HG02938 (cell line): Measurements from ENCODE around the gene TFCP2L1.
"Not testable (repeated sequence)": the region's sequence is repeated elsewhere in the genome, so short reads cannot be mapped to it uniquely, and the experiment has no call there.

Experiments used
- ATAC-seq: cut with Tn5 transposase; IDR thresholded peaks from one replicate; pipeline ENCODE4 v1.9.1; 2021; ENCODE audit warnings: mild to moderate bottlenecking, moderate library complexity; ENCODE audit not compliant: unreplicated experiment

The TFCP2L1 gene

GRCh38 chr2:121227381-121228144, 57.4 kb downstream of the TFCP2L1 start:
- ATAC-seq: not testable (repeated sequence)

- not testable (repeated sequence) for ATAC-seq
Measured at GRCh38 chr2:121225681-121226080, 59.3 kb downstream of the TFCP2L1 start.

- ATAC-seq: no peak
Measured at GRCh38 chr2:121220995-121221394, 64.0 kb downstream of the TFCP2L1 start.

DNA sequence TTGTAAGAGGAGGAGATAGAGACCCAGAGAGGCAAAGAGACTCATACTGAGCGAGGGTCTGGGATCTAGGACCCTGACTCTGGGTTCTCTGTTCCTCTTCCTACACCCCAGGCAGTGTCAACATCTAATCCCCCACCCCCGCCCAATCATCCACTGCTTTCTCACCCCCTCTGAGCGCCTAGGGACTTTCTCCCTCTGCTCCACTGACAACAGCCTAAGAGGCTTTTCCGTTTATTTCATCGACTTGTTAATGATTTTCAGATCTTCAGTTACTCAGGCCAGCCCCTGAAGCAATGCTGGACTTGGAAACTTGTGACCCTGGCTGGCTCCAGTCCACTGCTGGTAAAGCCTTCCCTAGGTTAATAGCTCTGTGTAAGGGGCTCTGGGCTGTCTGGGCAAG, 65.1 kb downstream of the TFCP2L1 start:
- no peak for ATAC-seq

DNA sequence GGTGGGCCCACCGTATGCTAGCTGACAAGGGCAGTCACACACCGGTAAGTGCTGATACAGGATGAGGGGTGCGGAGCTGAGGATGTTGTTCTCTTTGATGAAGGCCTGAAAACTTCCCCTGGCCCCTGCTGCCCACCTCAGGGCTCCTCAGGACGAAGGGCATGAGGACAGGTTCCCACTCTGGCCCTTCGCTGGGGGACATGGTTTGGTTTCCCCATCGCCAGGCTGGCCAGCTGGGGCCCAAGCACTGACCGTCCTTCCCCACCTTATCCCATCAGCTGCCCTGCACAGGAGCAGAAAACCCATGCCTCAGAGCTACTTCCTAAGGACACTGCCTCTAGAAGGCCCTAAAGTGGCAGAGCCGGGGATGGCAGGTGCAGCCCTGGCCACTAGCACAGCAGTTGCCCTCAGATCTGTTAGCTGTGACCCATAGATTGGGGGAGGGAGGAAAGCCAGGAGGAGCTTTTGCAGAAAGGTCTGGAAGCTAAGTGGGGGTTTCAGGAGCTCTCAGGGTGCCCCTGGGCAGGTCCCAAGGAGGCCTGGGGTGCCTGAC, 66.5 kb downstream of the TFCP2L1 start:
- no peak for ATAC-seq

DNA sequence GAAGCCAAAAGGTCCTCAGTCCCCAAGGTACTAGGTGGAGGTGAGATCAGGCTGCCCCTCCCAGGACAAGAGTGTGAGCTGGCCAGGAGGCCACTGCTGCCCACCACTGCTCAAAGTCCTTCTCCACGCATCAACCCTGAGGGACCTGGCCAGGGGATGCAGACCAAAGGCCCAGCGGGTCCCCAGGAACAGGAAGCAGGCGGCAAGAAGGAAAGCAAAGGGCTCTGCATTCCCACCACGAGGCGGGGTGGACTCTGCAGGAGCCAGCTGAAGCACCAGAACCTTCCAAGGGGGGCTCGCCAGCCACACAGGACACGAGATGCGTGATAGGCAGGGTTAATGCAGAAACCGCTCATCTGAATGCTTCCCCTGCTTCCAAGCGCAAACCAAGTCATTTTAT, 67.4 kb downstream of the TFCP2L1 start:
- no peak for ATAC-seq

- no peak for ATAC-seq
Measured at GRCh38 chr2:121214296-121214695, 70.7 kb downstream of the TFCP2L1 start.

GRCh38 chr2:121213386-121213785, 71.6 kb downstream of the TFCP2L1 start:
- ATAC-seq: no peak

DNA sequence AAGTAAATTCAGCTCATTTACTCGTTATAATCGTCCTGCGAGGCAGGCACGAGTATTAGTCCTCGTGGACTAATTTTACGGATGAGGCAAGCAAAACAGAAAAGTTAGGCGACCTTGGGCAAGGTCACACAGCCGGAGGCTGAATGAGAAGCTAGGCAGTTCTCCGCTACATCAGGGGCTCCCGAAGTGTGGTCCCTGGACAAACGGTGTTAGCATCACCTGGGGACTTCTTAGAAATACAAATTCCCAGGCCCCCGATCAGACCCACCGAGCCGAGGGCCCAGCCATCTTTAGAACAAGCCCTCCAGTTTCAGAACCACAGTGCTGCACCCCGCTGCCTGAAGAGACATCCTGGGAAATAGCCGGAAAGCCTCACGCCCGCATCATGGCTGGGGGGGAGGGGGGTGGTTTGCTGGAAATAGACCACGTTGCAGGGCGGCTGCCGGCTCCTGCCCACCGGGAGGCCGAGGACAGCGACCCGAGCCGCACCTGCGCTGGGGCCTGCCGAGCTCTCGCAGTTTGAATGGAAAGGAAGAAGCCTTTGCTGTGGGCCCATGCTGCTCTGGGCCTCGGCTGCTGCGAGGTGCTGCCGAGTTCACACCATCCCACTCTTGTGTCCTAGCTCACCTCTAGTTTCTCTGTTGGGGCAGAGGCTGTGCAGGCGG, 72.2 kb downstream of the TFCP2L1 start:
- no peak for ATAC-seq

DNA sequence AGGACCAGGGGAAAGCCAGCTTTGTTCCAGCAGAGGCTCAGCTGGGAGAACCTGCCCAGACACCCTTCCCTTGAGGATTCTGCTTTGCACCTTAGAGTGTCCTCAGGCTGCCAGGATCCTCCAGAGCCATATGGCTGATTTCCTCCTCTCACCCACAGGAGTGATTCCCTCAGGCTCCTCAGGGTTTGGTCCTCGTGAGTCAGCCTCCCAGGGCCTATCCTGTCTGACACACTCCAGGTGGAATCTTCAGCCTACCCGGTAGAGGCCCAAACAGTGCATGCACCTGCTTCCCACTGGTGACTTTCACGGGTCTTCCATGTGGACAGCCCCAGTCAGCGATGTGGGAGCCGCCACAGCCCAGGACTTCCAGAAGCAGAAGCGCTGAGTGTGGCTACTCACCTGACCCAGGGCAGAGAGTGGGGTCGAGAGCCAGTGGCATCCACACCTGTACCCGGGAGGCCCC, 73.3 kb downstream of the TFCP2L1 start:
- no peak for ATAC-seq

DNA sequence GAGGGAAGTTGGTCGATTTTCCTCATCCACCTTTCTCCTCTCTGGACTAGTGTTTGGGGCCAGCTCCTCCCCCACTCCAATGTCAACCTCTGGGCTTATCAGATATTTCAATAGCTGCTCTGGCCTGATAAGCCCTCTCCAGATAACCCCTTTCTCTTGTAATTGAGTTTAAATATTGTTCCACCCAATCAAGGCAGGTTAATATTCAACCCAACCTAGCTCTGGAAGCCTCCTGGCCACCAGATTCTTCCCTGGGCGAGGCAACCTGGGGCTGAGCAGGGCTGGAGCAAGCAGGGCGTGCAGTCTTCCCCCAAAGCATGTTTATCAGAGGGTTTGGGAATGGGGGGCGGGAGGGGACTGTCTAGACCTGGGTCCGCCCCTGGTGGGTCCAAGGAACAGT, 73.8 kb downstream of the TFCP2L1 start:
- ATAC-seq: no peak

- no peak for ATAC-seq
Measured at GRCh38 chr2:121210691-121211090, 74.3 kb downstream of the TFCP2L1 start.

DNA sequence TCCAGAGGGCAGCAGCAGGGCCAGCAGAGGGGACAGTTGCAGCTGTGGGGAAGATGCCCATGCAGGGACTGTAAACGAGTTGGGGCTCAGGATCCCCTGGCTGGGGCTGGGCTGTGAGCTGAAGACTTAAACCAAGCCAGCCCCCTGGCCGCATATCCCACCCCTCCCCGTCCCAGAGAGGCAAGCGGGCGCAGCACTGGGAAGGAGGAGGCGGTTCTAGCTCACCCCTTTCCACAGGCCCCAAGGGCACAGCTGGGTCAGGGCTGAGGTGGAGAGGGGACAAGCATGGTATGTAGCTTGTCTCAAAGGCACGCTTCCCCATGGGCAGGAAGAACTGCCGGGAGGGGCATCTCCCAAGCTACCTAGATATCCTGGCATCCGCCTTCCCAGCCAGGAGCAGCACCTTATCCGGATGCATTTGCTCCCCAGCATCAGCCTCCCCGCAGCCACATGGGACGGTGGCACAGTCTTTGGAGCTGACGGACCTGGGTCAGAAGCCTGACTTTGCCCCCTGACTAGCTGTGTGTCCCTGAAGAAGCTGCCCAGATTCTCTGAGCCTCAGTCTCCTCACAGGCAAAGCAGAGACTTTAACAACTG, 75.9 kb downstream of the TFCP2L1 start:
- no peak for ATAC-seq

DNA sequence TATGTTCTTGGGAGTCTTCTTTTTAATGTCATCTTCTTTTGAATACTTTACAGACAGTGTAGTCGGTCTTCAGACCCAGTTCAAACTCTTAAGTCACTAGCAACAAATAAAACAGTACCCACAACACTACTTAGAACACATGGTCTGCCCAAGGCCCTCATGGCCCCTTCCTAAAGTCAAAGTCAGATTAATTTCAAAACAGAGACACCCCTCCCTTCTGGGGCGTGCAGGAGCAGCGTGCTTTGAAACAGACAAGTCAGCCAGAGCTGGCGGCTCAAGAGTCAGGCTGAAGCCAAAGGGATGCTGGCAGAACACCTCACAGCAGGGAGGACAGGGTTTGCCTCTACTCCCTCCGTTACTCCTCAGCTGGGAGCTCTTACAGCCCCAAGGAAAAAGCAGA, 77.5 kb downstream of the TFCP2L1 start:
- no peak for ATAC-seq

DNA sequence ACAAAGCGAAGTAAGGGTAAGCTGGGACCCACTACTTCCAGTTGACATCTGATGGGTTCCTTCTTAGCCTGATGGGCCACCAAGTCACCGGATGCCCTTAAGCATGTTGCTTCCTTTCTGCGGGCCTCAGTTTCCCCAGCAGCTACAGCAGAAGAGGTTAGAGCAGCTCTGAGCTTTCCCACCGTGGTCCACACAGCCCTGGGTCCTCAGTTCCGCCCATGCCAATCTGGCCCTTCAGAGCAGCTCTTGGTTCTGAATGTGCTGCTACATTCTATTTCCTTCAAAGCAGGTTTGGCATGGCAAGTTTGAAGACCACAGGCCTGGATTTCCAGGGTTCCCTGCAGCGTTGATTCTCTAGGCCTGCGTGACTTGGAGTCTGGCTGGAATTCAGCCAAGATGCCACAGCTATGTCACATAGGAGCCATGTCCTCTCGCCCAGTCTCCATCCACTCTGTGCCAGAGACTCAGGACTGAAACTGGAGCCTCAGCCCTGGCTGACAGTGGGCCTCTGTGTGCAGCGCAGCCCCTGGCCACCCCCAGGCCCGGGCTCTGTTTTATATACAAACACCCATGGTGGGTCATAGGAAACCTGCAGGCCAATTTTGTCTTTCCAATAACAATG, 79.6 kb downstream of the TFCP2L1 start:
- no peak for ATAC-seq

DNA sequence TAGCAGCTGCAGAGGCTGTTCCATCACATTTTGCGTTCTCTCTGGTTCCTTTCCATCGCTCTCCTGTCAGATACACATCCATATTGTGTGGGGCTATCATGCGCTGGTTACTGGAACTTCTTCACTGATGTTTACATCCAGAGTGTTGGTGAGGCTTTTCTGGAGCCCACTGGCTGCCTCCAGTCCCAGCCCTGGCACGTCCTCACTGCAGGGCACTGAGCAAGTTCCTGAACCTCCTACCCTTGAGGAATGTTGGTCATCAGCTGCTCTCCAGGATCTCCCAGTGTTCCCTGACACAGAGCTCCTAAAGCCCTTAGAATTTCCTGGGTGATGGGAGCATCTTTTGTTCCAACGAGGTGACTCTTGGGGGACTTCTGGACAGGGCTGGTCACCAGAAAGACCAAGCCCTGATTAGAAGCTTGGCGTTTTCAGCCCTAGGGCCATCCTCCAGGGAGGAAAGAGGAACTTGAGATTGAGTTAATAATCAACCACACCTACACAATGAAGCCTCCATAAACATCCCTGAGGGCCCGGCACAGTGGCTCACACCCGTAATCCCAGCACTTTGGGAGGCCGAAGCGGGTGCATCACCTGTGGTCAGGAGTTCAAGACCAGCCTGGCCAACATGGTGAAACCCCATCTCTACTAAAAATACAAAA, 81.3 kb downstream of the TFCP2L1 start:
- ATAC-seq: no peak

DNA sequence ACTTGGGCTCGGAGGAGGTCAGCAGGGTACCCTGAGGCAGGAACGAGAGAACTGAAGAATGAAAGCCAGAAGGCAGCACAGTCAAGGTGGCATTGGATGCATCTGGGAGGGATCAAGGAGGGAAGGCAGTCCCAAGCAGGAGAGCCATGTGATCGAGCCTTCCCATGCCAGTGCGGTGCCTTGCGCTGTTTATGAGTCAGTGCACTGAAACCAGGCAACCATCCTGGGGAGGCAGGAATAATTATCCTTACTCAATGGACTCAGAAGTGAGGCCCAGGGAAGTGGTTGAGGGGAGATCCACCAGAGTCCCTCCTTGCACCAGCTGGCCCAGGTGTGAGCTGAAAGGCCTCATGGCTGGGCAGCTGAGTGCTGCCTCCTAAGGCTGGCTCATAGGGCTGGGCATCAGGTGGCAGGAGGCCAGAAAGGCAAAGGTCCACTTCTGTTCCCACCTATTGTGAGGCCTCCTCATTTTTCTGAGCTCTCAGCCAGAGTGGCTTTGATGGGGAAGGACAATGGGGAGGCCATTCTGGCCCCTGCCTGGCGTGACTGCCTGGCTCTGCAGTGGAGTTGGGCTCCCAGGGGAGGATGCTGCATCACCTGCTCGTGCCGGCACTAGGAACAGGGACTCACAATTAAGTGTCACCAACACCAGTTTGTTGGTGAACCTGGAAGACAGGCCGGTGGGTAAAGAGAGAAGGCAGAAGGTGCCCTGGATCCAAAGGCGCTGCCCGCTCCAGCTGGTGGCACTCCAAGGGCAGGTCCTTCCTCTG, 82.3 kb downstream of the TFCP2L1 start:
- ATAC-seq: no peak

DNA sequence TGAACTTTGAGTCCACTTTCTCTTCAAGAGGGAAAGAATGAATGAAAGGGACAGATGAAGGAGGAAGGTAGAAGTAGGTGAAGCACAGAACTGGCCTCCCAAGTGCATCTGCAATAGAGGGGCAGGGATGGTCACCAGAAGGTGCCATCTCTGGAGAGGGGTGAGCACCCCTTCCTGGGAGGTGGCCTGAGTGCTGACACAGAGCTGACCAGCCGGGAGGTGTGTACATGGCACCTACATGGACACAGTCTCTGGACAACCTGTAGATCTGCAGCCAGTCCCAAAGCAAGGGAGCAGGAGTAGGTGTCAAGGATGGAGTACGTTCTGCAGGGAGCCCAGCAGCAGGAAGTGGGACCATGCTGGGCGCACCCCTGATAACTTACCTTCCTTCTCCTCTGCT, 83.2 kb downstream of the TFCP2L1 start:
- ATAC-seq: no peak

- no peak for ATAC-seq
Measured at GRCh38 chr2:121200419-121201315, 84.3 kb downstream of the TFCP2L1 start.
